Head of caudate nucleus (tissue), 42 donors: ENCODE results near the gene DOCK3.
A peak's percentile ranks its signal among the peaks of the same experiment; 100 is the strongest.
"Not testable (repeated sequence)": the region's sequence is repeated elsewhere in the genome, so short reads cannot be mapped to it uniquely, and the experiment has no call there.

Experiments used
- DNase-seq, 42 donors: peaks; one replicate each; pipeline versions ENCODE4 v3.0.0 to v3.0.0-alpha.2; 2020 to 2021; ENCODE audit warnings: mixed read lengths in 7 of 42
- intact Hi-C: fragments of 100-400 bp; cut with DNase I; formaldehyde crosslinking; loops from one replicate; pipeline ENCODE4 v1.15.0; 2022

The DOCK3 gene

GRCh38 chr3:50650018-50650417 lies 24.7 kb upstream of the DOCK3 start:
- intact Hi-C loops = no loop called here
- DNase-seq = no peak

GRCh38 chr3:50651445-50651844 lies 23.3 kb upstream of the DOCK3 start:
- intact Hi-C loops = no loop called here

DNA sequence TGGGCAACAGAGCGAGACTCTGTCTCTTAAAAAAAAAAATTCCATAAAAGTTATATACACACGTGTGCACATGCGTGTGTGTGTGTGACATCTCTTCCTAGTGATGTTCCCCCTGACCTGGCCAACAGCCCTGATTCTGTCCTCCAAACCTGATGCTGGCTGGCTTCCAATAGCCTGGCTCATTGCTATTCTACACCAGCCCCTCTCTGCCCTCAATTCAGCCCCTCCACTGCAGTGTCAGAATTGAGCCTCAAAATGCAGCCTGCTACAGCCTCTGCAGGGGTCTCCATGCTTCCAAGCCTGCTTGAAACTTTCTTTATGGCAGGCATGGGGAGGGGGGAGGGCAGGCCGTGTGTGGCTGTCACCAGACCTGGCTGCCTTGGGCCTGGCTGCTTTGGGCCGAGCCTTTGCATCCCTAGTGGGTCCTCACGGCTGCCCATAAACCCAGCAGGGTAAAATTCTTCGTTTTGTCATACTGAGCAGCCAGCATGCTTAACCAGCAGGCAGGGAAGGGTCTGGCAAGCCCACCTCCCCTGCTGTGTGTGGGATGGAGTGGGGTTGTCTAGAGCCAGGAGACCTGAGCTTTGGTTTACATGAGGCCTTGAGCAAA lies 22.7 kb upstream of the DOCK3 start:
- peak in 8 of 42 donors; percentile 17 to 57 (median 25) for DNase-seq
- intact Hi-C loops = no loop called here

More at GRCh38 chr3:50651445-50651844, 23.3 kb upstream of the DOCK3 start:
- DNase-seq = no peak

DNA sequence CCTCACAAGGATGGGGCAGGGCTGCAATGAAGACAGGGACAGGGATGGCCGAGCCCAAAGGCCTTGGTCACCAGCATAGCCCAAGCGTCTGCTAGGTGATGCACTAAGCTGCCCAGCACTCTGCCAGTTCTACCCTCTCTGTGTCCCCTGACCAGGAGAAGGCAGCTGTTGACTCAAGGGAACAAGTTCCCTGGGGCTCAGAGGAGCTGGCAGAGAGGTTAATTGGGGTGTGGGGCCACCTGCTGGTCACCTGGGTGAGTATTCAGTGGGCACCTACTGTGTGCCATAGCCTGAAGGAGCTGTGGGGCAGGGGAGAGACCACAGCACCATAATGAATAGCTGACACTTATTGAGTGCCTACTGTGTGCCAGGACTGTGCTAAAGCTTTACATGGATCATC lies 22.0 kb upstream of the DOCK3 start:
- intact Hi-C loops = no loop called here
- DNase-seq = peak in 17 of 42 donors; percentile 19 to 71 (median 40)

DNA sequence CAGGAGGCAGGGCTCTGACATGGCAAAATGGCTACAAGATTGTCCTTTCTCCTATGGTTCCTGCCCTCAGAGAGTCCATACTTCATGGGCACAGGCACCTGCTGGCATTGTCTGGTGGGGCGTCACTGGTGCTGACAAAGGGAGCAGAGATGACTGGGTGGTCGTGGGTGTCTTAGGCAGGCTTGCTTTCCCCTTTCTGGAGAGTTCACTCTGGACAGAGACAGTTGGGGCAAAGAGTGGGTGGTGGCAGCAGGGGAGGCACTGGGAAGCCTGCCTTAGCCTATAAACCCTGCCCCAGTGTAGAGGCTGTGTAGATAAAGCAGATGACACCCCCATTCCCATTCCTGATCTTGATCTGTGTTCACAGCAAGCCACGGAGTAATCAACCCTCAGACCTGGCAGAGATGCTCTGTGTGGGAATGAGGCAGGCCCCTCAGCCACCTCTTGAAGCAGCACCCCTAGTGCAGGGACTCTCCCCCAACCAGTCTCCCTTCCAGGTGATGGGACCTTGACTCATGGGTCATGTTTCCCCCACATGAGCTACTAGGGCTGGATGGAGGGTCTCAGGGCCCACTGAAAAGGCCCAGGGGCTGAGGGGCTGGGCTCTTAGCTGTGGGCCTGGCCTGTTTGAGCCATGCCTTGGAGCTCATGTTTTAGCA lies 20.7 kb upstream of the DOCK3 start:
- intact Hi-C loops = no loop called here
- no peak for DNase-seq

GRCh38 chr3:50655009-50655830 lies 19.5 kb upstream of the DOCK3 start:
- DNase-seq = no peak
- intact Hi-C loops = no loop called here

DNA sequence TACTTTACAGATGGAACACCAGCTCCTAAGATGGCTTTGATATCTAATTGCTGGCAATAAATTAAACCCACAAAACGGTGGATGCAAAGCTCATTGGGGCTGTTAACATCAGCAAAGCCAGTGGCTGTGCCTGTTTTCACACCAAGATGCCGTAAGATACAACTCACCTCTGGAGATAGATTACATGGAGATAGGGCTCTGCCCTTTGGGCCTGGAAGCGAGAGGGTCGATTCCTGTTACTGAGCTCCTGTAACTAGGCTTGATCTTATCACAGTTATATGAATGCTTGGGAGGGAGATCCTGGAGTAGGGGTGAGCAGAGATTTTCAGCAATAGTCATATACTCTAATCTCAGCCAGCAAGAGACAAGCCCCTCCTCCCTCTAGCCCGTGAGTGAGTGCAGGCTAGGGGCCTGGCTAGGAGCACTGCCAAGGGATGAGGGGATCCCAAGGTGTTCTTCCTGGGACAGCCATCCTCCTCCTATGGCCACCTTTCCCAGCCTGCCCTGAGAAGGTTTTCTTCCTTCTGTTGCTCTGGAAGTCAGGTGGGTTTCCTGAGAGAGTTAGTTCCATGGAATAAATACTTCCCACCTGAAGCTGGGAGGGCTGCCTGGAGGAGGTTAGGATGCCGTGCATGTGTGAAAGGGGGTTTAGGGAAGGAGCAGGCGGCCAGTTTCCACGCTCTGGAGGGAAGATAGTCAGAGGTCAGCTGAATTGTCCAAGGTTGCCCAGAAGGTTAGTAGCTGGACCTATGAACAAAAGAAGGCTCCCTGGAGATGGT lies 18.1 kb upstream of the DOCK3 start:
- intact Hi-C loops = no loop called here
- DNase-seq = no peak

- intact Hi-C loops = no loop called here
- no peak for DNase-seq
These were observed 17.3 kb upstream of the DOCK3 start for GRCh38 chr3:50657407-50657806.

DNA sequence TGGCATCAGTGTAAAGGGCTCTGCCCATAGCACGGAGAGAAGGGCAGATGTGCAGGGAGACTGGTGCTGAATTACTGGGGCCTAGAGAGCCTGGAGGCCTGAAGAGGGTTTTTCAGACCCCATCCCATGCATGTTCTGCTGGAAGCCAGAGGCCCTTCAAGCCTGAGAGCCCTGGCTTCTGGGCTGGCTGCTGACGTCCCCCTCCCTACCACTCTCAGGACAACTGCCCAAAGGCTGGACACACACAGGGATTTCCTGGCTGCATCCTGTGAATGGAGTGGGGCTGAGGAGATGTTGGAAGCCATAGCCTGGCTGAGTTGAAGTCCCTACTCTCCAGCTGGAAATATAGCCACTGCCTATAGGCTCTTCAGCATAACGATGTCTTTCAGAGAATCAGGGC lies 16.9 kb upstream of the DOCK3 start:
- DNase-seq = no peak
- intact Hi-C loops = no loop called here

GRCh38 chr3:50658416-50658815 lies 16.3 kb upstream of the DOCK3 start:
- intact Hi-C loops = no loop called here
- peak in 1 of 42 donors; percentile 3 for DNase-seq

- DNase-seq = peak in 2 of 42 donors; percentile 1 to 11
These were observed 15.9 kb upstream of the DOCK3 start for GRCh38 chr3:50658831-50659230.

DNA sequence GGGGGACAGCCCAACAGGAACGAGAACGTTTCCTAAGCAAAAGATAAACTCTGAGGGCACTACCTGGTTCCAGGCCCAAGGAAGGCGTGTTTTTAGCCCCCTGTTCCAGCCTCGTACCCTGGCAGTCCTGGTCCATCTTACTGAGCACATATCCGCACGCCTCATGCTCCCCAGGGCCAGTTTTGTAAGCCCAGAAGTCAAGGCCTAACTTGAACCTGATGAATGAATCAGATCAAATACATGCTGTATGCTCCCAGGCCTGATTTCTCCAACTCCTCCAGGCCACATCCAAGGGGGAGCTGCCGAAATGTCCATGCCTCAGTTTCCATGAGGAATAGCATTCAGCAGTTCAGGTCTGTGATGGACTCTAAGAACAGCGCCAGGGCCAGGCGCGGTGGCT lies 14.3 kb upstream of the DOCK3 start:
- peak in 5 of 42 donors; percentile 1 to 15 (median 10) for DNase-seq
- intact Hi-C loops = no loop called here

More at GRCh38 chr3:50658831-50659230, 15.9 kb upstream of the DOCK3 start:
- intact Hi-C loops = no loop called here

DNA sequence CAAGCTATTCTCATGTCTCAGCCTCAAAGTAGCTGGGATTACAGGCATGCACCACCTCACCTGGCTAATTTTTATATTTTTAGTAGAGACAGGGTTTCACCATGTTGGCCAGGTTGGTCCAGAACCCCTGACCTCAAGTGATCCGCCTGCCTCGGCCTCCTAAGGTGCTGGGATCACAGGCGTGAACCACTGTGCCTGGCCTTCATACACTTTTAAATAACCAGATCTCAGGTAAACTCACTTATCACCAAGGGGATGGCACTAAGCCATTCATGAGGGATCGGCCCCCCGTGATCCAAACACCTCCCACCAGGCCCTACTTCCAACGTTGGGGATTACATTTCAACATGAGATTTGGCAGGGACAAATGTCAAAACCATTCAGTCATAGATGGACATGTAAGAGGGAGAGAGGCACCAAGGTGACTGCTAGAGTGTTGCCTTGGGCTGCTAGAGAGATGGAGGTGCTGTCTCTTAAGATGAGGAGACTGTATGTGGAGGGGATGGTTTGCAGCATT lies 13.3 kb upstream of the DOCK3 start:
- intact Hi-C loops = no loop called here
- peak in 1 of 42 donors; percentile 2 for DNase-seq

DNA sequence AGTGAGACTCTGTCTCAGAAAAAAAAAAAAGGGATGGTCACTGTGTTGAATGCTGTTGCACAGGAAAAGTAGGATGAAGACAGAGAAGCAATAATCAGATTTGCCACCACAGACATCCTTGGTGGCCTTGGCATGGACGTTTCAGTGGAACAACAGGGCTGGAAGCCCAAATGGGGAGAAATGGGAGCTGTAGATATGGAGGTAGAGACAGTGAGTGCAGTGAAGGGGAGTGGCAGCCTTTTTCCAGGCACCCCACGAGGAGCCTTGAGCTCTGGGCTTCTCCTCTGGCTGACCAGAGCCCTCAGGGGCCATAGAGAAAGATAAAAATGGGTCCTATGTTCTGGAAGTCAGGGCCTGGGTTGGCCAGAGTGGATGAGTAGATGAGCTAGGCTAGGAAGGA lies 12.3 kb upstream of the DOCK3 start:
- DNase-seq = peak in 2 of 42 donors; percentile 1 to 8
- intact Hi-C loops = no loop called here

DNA sequence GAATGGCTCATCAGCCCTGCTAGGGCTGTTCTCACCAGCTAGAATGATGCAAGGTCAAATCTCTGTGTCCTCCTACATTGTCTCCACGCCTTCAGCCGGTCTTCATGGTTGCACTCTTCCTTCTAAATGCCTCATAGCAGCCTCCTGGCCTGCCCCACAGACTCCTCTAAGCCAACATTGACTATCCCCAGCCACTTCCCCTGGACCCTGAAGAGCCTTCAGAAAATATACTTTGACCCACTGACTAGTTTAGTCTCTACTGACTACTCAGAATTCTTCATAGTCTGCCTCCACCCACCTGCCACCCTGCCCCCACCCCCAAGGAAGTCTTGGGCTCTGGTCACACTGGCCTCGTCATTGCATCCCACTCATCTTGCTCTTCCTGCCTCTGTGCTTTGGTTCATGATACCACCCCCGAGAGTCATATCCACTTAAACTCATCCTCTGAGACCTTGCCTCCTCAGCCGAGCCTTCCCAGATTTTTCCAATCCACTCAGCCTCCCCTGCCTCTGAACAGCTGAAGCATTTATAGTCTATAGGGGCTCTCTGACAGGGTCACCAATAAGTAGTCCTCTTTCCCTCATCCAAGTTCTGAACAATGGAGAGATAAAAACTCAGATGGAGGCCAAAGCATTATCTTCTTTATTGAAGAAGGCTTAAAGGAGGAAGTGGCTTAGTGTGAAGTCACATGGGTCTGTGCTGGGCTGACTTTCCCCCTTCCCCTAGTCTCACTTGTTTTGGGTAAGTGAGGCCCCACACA lies 9.5 kb upstream of the DOCK3 start:
- intact Hi-C loops = no loop called here
- DNase-seq = peak in 3 of 42 donors; percentile 7 to 34 (median 11)

DNA sequence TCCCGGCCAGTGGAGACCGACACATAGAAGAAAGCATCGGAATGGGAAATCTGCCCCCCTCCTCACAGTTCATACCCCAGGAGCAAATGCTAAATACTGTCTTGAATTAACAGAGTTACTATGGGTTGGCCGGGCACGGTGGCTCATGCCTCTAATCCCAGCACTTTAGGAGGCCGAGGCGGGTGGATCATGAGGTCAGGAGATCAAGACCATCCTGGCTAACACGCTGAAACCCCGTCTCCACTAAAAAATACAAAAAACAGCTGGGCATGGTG lies 8.9 kb upstream of the DOCK3 start:
- intact Hi-C loops = not testable (repeated sequence)
- DNase-seq = peak in 1 of 42 donors; percentile 40

GRCh38 chr3:50666837-50667236 lies 7.9 kb upstream of the DOCK3 start:
- intact Hi-C loops = no loop called here
- DNase-seq = peak in 15 of 42 donors; percentile 14 to 64 (median 38)

DNA sequence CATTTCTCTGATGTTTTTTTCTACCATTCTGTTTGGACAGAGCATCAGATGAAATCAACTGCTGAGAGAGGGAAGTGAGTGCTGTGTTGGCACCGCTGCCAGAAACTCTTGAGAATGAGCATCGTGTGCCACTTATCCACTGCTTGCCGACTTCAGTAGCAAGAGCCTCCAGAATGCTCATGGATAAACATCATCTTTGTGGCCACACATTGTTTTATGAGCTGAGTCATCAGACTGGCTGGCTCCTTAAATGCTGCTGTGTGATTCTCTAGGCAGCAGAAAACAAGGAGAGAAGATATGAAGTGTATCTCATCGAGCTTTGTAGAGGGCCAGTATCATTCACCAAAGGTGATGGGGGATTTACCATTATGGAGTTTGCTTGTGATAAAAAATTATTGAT lies 3.4 kb upstream of the DOCK3 start:
- DNase-seq = peak in 4 of 42 donors; percentile 36 to 53 (median 42)
- intact Hi-C loops = loop anchor here (5.0 to 10.0 kb wide), 2 partner anchors 54 to 713 kb away; partner anchors contain the start of genes MANF and MAPKAPK3
